K562 treated with DMSO at 1 percent for 48 hours (cell line): ENCODE results near the gene NLRP3. TPM values are rescaled to one million over a fixed set of nuclear protein-coding genes. Genes with fewer than 3 reads are reported as not detected.

ENCODE experiments used
- total RNA-seq: library from RNA; unstranded; fragments of 300-600 nt; gene quantifications from 2 replicates; pipeline ENCODE4 v1.2.3, GENCODE V29; 2022; ENCODE audit warnings: low replicate concordance; ENCODE audit errors: extremely low read depth

Gene NLRP3
- not detected in 2 replicates for total RNA-seq

DNA sequence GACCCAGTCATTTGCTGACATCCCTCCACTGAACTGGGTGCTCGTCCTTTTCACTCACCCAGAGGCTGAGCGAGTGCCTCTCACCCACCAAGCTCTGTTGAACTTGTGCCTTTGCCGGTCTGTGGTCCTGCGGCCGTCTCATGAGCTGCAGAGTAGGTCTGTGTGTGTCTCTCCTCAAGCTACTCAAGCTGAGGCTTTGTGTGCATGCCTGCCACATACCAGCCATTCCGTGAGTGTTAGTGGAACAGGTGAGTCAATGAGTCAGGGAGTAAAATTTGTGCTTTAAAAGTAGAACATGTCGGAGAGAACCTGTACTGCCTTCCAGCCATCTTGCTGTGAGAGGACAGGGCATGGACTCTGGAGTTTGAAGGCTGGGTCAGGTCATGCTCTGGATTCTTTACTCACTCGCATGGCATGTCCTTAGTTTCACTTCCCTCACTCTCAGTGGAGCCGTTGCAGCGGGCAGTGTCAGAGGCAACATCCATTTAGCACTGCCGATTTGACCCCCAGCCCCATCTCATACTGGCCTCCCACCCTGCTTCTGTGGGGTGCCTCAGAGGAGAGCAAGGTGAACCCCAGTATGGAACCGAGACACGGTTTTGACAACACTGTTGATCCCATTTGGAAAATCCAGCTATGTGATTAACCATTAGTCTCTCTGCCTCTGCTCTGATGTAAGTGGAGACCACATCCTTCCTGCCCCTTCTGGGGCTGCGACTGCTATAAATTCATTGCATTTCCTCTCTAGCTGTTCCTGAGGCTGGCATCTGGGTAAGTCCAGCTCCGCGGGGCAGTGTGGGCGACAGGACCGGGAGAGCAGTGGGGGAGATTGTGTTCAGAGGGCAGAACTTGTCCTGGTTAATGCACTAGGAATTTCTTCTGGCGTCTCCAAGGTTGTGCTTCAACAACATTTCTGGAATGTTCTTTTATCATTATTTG lies at the start of gene NLRP3:
Gene NLRP3, plus strand, starts transcription at position 751 of the 939 bp plus-strand sequence. CDS start 2,628 bp downstream, outside the sequence.

Other genes with a start within 250 kb of the NLRP3 start
- gene ZNF124, start 244.2 kb upstream of the NLRP3 start, total RNA-seq = not detected in 2 replicates
- not detected in 2 replicates for gene VN1R5, start 160.1 kb upstream of the NLRP3 start, total RNA-seq
- not detected in 2 replicates for gene ZNF496, start 84.3 kb upstream of the NLRP3 start, total RNA-seq
- not detected in 2 replicates for gene OR2B11, start 41.9 kb downstream of the NLRP3 start, total RNA-seq
- not detected in 2 replicates for gene OR2C3, start 120.3 kb downstream of the NLRP3 start, total RNA-seq
- gene GCSAML, start 133.0 kb downstream of the NLRP3 start, total RNA-seq = not detected in 2 replicates
- not detected in 2 replicates for gene OR2G2, start 172.2 kb downstream of the NLRP3 start, total RNA-seq
- not detected in 2 replicates for gene OR2G3, start 189.4 kb downstream of the NLRP3 start, total RNA-seq